Dedifferentiated amniotic fluid mesenchymal stem cell (primary cell): Measurements from ENCODE around the gene TOP3A.

Experiments
- DNase-seq: peaks from one replicate; pipeline ENCODE4 v3.0.0-alpha.2; 2016; ENCODE audit errors: extremely low spot score

The TOP3A gene

DNA sequence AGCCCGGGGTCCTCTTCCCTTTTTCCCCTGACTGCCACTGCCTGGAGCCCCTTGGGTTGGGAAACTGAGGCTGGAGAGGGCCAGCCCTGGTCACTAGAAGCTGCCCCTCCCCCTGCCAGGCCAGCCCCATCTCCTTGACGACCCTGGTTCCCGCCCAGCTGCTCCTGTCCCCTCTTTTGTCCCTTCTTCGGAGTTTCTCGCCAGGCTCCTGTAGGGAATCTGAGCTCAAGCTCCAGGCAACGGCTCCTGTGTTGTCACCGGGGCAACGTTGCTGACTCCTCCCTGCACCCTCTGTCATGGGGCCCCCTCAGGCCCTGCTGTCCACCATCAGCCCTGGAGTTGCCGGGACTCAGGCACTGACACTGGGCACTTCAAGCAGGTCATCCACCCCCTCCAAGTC lies 83.6 kb downstream of the TOP3A start:
- DNase-seq = no peak

DNA sequence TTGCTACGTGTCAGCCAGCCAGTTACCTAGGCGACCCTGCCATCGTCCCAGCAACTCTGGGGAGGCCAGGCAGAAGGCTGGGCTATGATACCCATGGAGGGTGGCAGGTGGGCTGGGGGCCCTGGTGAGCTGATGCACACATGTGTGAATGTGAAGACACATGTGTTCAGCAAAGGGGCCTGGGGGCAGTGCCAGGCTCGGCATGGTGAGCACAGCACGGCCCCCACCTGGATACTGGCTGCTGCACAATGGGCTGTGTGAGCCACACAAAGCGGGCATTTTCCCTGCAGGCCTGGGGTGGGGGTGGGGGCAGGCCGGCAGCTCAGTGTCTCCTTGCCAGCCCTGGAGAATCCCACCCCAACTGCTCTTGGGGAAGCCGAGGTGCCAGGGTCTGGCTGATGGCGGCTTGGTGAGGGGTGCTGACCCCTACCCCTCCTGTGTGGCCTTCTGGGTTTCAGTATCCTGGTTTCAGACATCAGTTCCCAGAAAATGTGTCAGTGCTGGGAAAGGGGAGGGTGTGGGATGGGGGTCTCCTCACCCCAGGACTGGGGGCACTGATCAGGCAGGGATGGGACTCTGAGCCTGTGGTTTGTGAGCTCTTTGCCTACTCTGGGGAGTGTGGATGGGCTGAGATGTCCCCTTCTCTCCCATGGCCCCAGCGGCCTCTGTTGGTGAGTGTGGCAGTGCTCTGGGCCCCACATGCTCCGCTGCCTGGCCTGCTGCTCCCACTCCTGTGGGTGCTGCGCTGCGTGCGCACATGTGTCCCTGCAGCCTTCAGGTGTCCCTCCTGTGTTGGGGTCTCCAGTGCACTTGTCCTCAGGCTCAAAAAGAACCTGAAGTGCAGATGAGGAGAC lies 84.3 kb downstream of the TOP3A start:
- no peak for DNase-seq

DNA sequence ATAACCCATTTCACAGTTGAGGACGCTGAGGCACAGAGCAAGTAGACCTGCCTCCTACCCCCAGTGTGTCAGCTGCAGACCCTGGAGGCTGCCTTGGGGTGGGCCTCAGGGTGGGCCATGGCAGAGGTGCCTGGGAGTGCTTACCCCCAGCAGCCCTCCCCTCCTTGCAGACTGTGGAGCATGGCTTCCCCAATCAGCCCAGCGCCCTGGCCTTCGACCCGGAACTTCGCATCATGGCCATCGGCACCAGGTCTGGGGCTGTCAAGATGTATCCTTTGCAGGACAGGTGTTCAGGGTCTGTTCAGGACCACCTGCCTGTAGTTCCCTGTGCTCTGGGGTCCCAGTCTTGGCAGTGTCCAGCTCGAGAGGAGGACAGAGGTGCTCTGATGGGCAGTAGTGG lies 85.0 kb downstream of the TOP3A start:
- DNase-seq = no peak

DNA sequence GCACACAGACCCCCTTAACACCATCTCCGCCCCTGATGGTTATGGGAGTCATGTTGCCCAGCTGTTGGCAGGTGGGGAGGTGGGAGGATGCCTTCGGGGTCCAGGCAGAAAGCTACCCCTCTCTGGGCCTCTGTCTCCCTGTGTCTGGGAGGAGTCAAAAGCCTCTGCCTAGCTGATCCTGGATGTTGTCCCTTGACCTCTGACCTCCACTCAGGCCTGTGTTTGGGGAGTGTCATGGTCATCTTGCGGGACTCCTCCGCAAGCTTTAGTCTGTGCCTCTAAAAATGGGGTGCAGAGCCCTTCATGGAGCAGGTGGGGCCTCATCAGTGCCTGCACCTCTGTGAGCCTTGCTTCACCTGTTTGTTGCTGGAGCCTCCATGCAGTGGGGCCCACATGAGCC lies 85.5 kb downstream of the TOP3A start:
- no peak for DNase-seq

DNA sequence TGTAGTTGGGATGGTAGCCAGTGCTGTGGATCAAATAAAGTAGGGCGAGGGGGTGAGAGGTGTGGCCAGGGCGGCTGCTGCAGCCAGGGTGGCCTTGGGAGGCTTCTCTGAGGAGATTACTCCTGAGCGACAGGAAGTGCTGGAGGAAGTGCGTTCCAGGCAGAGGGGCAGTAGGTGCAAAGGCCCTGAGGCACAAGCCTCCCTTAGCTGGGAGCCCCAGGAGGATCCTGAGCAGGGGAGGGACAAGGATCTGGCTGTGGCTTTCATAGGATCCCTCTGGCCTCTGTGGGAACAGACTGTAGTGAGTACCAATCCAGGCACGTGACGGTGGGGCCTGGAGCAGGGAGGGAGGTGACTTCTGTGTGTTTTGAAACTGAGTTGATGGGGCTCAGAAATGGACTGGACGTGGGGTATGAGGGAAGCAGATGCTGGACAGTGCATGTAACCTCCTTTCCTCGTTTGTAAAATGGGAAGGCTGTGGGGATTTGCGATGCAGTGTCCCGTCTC lies 86.6 kb downstream of the TOP3A start:
- DNase-seq = no peak

DNA sequence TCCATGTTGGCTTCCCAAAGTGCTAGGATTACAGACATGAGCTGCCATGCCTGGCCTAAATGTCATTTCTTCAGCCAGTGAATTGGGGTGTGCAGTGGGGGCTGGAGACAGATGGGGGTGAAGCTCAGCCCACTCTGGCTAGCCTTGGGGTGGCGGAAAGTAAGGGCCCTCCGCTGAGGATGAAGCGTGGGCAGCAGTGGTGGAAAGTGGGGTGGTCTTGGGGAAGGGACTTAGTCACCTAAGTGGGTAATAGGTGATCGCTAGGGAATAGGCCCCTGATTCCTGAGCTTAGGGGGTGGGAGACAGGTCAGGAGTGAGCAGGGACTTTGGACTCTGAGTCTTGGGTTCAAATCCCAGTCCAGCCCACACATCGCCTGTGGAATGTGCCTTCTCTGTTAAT lies 87.2 kb downstream of the TOP3A start:
- no peak for DNase-seq

DNA sequence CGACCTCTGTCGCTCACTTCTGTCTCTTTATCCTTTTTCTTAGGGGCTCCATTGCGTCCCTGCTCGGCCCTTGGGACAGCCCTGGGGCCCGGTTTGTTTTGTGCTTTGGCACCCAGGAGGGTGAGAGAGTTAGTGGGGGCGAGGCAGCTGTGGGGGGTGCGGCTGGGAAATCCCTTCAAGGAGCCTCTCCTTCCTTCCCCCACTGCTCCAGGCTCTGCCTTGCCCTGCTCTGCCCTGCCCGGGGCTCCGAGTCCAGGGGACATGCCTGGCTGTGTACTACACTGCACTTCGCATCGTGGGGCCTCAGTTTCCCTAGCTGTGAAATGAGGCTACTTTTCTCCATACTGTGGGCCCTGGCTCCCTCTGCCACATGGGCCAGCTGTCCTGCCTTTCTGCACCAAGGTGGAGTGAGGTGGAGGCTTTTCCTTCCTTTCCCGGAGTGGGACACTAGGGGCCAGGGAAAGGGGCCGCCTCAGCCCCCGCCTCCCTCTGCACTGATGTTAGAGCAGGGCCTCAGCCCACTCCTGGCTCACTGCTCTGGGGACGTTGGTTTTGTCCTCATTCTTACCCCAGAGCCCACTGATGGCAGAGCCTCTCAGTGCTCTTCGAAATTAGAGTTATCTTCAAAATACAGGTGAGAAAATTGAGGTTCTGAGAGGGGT lies 88.4 kb downstream of the TOP3A start:
- DNase-seq = no peak

DNA sequence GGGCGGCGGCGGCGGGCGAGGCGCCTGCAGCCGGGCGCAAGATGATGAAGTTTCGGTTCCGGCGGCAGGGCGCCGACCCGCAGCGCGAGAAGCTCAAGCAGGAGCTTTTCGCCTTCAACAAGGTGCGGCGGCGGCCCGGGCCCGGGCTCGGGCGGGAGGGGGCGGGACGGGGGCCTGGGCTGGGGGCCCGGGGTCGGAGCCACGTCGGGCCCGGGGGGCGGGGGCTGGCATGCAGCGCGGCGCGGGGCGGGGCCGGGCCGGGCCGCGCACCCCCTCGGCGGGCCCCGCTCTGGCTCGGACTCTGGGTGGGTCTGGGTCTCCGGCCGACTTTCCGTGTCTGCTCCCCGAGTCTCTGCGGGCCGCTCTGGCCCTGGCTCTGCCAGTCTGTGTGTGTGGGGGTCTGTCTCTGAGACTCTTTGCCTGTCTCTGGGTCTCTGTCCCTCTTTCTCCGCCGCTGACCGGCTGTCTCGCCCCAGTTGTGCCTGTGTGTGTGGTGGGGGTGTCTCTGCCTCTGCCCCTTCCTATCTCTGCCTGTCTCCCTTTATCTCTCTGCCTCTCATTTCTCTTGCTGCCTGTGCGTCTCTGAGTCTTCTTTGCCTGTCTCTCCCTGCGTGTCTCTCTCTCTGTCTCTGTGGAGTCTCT lies 89.0 kb downstream of the TOP3A start:
- DNase-seq = no peak

DNA sequence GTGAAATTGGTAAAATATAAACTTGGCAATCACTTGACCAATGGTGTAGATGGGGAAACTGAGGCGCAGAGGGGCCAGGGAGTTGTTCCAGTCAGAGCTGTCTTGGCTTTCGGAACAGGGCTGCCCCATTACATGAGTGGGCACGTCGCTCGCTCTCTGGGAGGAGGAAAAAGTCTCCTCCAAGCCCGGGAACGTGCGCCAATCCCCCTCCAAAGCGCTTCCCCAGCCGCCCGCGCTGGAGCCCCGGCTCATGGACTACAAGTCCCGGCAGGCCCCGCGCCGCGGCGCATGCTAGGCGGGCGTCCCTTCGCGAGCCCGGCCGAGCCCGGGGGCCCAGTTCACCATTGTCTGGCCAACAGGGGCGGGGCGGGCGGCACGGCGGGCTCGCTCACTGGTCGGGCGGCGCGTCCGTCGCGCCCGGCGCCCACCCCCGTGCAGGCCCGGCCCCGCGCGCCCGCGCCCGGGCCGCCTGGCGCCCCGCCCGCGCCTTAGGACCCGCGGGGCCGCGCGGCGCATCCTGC lies 89.6 kb downstream of the TOP3A start, which contains the start of gene LLGL1:
Gene LLGL1 (plus strand): TSS at position 515 of the 521 bp plus-strand sequence. CDS start 48 bp downstream, outside the sequence.
- DNase-seq = peak; percentile 91

DNA sequence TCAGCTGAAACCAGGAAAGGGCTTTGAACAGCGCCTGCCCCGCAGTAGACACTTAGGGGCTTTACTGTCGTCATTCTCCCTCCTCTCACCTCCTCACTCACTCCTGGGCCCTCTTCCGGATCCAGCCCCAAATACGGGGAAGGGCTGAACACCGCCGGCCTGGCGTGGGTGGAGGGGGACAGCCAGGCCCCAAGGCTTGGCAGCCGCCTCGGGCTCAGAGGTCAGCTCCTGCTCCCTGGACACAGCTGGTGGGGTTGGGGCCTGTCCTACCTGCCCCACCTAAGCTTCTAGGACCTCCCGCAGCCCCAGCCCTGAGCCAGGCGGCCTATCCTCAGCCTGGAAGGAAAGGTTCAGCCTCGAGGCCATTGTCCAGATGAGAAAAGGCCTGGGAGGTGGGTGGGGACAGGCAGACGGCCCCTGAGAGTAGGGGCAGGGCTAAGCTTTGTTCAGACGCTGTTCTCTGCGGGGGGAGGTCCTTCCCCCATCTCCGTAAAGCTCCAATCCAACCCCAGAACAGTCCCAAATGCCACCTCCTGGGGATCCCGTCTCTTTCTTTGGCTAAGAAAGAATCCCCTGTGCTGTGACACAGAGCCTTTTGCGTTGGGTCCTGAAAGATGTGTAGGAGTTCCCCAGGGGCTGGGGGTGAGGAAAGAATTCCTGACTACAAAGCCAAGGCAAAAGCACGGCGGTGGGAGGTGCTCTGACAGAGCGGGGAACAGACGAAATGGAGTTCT lies 90.2 kb downstream of the TOP3A start:
- no peak for DNase-seq

DNA sequence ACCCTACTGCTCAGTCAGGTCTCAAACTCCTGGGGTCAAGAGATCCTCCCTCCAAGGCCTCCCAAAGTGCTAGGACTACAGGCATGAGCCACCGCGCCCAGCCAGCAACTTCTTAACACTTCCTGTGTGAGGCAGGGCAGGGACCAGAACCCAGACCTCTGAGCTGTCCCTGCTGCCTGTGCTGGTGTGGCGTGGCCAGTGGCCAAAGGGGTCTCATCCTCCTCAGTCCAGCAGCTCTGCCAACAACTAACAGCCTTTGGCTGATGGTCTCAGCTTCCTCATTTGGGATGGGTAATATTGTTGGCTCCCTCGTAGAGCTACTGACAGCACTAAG lies 90.8 kb downstream of the TOP3A start:
- DNase-seq = no peak
